ENCODE measurements around the gene WDR62.

The WDR62 gene

DNA sequence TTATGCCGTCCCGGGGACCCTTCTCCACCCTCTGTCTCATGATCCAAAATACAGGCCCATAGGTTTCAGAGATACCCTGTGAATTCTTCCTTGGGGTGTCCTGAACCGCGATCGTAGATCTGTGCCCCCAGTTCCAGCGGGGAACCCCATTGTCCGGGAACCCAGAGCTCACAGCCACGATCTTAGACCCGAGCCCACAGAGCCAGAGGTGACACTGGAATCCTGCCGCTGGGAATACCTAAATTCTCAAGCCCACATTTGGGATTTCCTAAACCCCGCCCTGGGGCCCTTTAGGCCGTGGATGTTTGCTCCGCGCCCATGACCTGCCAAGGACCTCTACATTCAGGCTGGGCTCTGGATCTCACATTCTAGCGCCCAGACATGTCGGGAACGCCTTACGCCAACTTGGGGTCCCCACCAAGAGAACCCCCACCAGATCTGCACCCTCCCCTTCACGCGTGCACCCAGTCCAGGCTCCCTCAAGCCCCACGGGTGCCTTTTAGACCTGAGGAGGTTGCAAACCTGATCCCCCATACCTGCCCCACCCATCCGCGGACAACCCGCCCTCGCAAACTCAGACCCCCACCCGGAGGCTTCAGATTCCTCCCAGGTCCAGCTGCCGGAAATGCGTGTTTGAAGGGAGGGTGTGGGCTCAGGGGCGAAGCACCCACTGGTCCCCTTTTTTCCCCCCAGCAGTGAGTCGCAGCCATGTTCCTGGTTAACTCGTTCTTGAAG is 85.8 kb downstream of the WDR62 start:
- peak overlapping the region; percentile 84 for H2AK5ac ChIP-seq (ENCODE audit: low read length)
- H2BK5ac ChIP-seq (ENCODE audit: low read length): peak overlapping the region; percentile 14
- peak overlapping the region; percentile 61 for H3K4me2 ChIP-seq (ENCODE audit: low read length)
- peak overlapping the region; percentile 15 for H3K23ac ChIP-seq (ENCODE audit: low read length)
- H3K36me3 ChIP-seq (ENCODE audit: control insufficient read depth, insufficient read depth, low read length): peaks cover 11% of the 10 kb centered on the region
- H3K4ac ChIP-seq (ENCODE audit: low read depth, low read length): peak overlapping the region; percentile 98
- H3K79me1 ChIP-seq (ENCODE audit: low read length): peaks cover 12% of the 10 kb centered on the region
- peak overlapping the region; percentile 70 for H3K27ac ChIP-seq (ENCODE audit: low read depth, low read length)
- peak overlapping the region; percentile 99 for H3K56ac ChIP-seq (ENCODE audit: low read length)
- H3K27me3 ChIP-seq (ENCODE audit: insufficient read depth, low read length, poor library complexity): no peaks in the 10 kb centered on the region
- peaks cover 13% of the 10 kb centered on the region for H3K79me2 ChIP-seq (ENCODE audit: control insufficient read depth, insufficient read depth, low read length)
- no peak overlapping the region for H4K5ac ChIP-seq (ENCODE audit: low read length)
- H3K4me1 ChIP-seq (ENCODE audit: control insufficient read depth, low read depth, low read length): peaks cover 3% of the 10 kb centered on the region
- H2BK120ac ChIP-seq (ENCODE audit: low read depth, low read length): peak overlapping the region; percentile 88
- H2BK15ac ChIP-seq (replicated peaks; ENCODE audit: low read depth): no peak overlapping the region
- no peak overlapping the region for H4K8ac ChIP-seq (ENCODE audit: low read depth, low read length)
- peak overlapping the region; percentile 97 for H3K9ac ChIP-seq (ENCODE audit: low read length)
- peak overlapping the region; percentile 95 for H3K18ac ChIP-seq (ENCODE audit: low read length)
- no CpG with 5 or more reads among the region's 31 CpGs for WGBS (ENCODE audit: extremely low coverage, insufficient coverage, low lambda C conversion rate)
- H3K4me3 ChIP-seq (ENCODE audit: low read length): peak overlapping the region; percentile 80
- DNase-seq: peak; percentile 88

DNA sequence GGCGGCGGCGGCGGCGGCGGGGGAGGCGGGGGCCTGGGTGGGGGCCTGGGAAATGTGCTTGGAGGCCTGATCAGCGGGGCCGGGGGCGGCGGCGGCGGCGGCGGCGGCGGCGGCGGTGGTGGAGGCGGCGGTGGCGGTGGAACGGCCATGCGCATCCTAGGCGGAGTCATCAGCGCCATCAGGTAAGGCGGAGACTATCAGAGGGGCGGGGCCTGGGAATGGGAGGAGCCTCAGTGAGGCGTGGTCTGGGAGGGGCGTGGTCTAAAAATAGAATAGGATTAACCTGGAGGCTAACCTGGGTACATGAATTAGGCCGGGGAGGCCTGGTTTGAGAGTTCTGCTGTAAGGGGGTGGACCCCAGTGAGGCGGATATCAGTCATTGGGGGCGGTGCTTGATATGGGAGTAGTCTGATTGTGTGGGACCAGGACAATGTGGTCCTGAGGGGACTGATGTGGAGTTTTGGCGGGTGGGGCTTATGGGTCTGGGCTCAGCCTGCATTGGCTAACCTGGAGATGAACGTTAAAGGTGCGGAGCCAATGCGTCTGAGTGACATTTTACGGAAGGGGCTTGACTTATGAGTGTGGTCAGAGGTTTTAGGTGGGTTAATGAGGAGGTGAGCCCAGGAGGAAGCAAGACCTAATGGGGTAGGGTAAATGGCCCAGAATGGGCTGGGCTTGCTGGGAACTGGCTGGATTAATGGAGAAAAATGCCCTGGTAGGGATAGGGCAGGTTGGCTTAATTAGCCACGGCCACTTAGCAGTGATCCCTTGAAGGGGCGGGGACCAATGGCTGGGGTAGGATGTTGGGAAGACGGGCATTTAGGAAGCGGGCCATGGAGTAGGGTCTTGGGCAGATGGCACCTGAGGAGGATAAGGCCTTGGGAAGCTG is 86.6 kb downstream of the WDR62 start:
- H4K5ac ChIP-seq (ENCODE audit: low read length): no peak overlapping the region
- peak overlapping the region; percentile 80 for H3K4me2 ChIP-seq (ENCODE audit: low read length)
- no peak overlapping the region for H2BK5ac ChIP-seq (ENCODE audit: low read length)
- peak overlapping the region; percentile 97 for H3K9ac ChIP-seq (ENCODE audit: low read length)
- H3K27me3 ChIP-seq (ENCODE audit: insufficient read depth, low read length, poor library complexity): no peaks in the 10 kb centered on the region
- H3K4ac ChIP-seq (ENCODE audit: low read depth, low read length): peak overlapping the region; percentile 98
- peak; percentile 98 for DNase-seq
- H3K27ac ChIP-seq (ENCODE audit: low read depth, low read length): no peak overlapping the region
- no peak overlapping the region for H3K23ac ChIP-seq (ENCODE audit: low read length)
- no CpG with 5 or more reads among the region's 42 CpGs for WGBS (ENCODE audit: extremely low coverage, insufficient coverage, low lambda C conversion rate)
- H3K36me3 ChIP-seq (ENCODE audit: control insufficient read depth, insufficient read depth, low read length): peaks cover 17% of the 10 kb centered on the region
- H3K56ac ChIP-seq (ENCODE audit: low read length): peak overlapping the region; percentile 99
- H2BK120ac ChIP-seq (ENCODE audit: low read depth, low read length): peak overlapping the region; percentile 88
- H3K4me1 ChIP-seq (ENCODE audit: control insufficient read depth, low read depth, low read length): peaks cover 3% of the 10 kb centered on the region
- peak overlapping the region; percentile 54 for H2AK5ac ChIP-seq (ENCODE audit: low read length)
- H3K18ac ChIP-seq (ENCODE audit: low read length): peak overlapping the region; percentile 95
- H2BK15ac ChIP-seq (replicated peaks; ENCODE audit: low read depth): no peak overlapping the region
- peaks cover 16% of the 10 kb centered on the region for H3K79me1 ChIP-seq (ENCODE audit: low read length)
- H3K79me2 ChIP-seq (ENCODE audit: control insufficient read depth, insufficient read depth, low read length): peaks cover 13% of the 10 kb centered on the region
- no peak overlapping the region for H4K8ac ChIP-seq (ENCODE audit: low read depth, low read length)
- H3K4me3 ChIP-seq (ENCODE audit: low read length): peak overlapping the region; percentile 49

DNA sequence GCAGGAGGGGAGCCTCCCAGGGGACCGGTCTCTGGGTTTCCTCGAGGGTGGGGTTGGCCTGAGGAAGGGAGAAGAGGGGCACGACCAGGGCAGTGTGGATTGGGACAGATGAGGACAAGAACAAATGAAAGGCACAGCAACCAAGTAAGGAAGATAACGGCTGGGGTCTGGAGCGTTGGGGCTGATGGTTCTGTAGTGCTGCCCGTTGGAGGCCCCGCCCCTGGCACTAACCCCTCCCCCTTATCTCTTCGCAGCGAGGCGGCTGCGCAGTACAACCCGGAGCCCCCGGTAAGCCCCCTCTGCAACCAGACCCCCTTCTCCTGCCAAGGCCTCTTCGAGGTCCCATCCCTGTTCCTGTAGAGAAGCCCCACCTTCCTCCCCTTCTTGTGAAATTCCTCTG is 87.3 kb downstream of the WDR62 start:
- peaks cover 3% of the 10 kb centered on the region for H3K4me1 ChIP-seq (ENCODE audit: control insufficient read depth, low read depth, low read length)
- no peak overlapping the region for H3K27ac ChIP-seq (ENCODE audit: low read depth, low read length)
- H3K79me1 ChIP-seq (ENCODE audit: low read length): peaks cover 17% of the 10 kb centered on the region
- H3K56ac ChIP-seq (ENCODE audit: low read length): peak overlapping the region; percentile 82
- no peak for DNase-seq
- no peak overlapping the region for H2BK15ac ChIP-seq (replicated peaks; ENCODE audit: low read depth)
- no peak overlapping the region for H2AK5ac ChIP-seq (ENCODE audit: low read length)
- no peak overlapping the region for H4K5ac ChIP-seq (ENCODE audit: low read length)
- no peak overlapping the region for H3K18ac ChIP-seq (ENCODE audit: low read length)
- peak overlapping the region; percentile 80 for H3K4me2 ChIP-seq (ENCODE audit: low read length)
- H3K23ac ChIP-seq (ENCODE audit: low read length): no peak overlapping the region
- no peak overlapping the region for H2BK5ac ChIP-seq (ENCODE audit: low read length)
- peak overlapping the region; percentile 67 for H3K9ac ChIP-seq (ENCODE audit: low read length)
- no CpG with 5 or more reads among the region's 14 CpGs for WGBS (ENCODE audit: extremely low coverage, insufficient coverage, low lambda C conversion rate)
- peaks cover 21% of the 10 kb centered on the region for H3K36me3 ChIP-seq (ENCODE audit: control insufficient read depth, insufficient read depth, low read length)
- H4K8ac ChIP-seq (ENCODE audit: low read depth, low read length): no peak overlapping the region
- H2BK120ac ChIP-seq (ENCODE audit: low read depth, low read length): no peak overlapping the region
- no peak overlapping the region for H3K4ac ChIP-seq (ENCODE audit: low read depth, low read length)
- H3K79me2 ChIP-seq (ENCODE audit: control insufficient read depth, insufficient read depth, low read length): peaks cover 13% of the 10 kb centered on the region
- H3K4me3 ChIP-seq (ENCODE audit: low read length): no peak overlapping the region
- no peaks in the 10 kb centered on the region for H3K27me3 ChIP-seq (ENCODE audit: insufficient read depth, low read length, poor library complexity)

DNA sequence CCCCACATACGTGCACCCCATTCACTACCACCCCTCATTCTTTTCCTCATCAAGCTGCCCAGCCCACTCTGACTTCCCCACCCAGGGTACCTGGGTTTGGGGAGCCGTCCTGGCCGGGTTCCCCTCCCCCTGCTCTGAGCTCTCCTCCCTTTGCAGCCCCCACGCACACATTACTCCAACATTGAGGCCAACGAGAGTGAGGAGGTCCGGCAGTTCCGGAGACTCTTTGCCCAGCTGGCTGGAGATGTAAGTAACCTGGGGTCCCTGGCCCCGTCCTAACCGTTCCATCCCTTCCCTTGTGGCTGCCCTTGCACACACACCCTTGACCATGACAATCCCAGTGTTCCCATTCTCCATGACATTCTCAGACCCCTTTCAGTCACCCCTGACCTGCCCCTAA is 87.8 kb downstream of the WDR62 start:
- no peak overlapping the region for H4K8ac ChIP-seq (ENCODE audit: low read depth, low read length)
- no peak overlapping the region for H2BK5ac ChIP-seq (ENCODE audit: low read length)
- no peak overlapping the region for H3K56ac ChIP-seq (ENCODE audit: low read length)
- H3K27me3 ChIP-seq (ENCODE audit: insufficient read depth, low read length, poor library complexity): no peaks in the 10 kb centered on the region
- WGBS (ENCODE audit: extremely low coverage, insufficient coverage, low lambda C conversion rate): no CpG with 5 or more reads among the region's 9 CpGs
- no peak overlapping the region for H3K9ac ChIP-seq (ENCODE audit: low read length)
- H3K4me3 ChIP-seq (ENCODE audit: low read length): no peak overlapping the region
- H3K18ac ChIP-seq (ENCODE audit: low read length): no peak overlapping the region
- peaks cover 21% of the 10 kb centered on the region for H3K36me3 ChIP-seq (ENCODE audit: control insufficient read depth, insufficient read depth, low read length)
- DNase-seq: no peak
- no peak overlapping the region for H3K23ac ChIP-seq (ENCODE audit: low read length)
- H3K4me1 ChIP-seq (ENCODE audit: control insufficient read depth, low read depth, low read length): peaks cover 3% of the 10 kb centered on the region
- no peak overlapping the region for H3K27ac ChIP-seq (ENCODE audit: low read depth, low read length)
- H3K79me1 ChIP-seq (ENCODE audit: low read length): peaks cover 17% of the 10 kb centered on the region
- no peak overlapping the region for H4K5ac ChIP-seq (ENCODE audit: low read length)
- H3K79me2 ChIP-seq (ENCODE audit: control insufficient read depth, insufficient read depth, low read length): peaks cover 13% of the 10 kb centered on the region
- no peak overlapping the region for H2AK5ac ChIP-seq (ENCODE audit: low read length)
- no peak overlapping the region for H2BK15ac ChIP-seq (replicated peaks; ENCODE audit: low read depth)
- no peak overlapping the region for H3K4ac ChIP-seq (ENCODE audit: low read depth, low read length)
- H3K4me2 ChIP-seq (ENCODE audit: low read length): no peak overlapping the region
- H2BK120ac ChIP-seq (ENCODE audit: low read depth, low read length): no peak overlapping the region

DNA sequence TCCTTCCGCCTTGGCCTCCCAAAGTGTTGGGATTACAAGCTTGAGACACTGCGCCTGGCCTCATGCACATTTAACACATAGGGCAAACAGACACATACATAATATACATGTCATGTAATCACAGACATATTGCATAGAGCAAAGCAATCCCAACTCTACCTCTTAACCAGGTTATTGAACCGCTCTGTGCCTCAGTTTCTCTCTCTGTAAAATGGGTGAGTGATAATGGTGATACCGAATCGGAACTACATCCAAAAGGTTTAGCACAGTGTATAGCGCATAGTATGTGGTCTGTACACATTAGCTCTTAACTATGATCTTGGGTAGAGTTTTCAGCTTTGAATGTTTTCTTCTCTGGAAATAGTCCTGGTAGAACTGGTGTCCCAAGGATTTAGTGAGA is 89.9 kb downstream of the WDR62 start:
- Histone ChIP-seq H3K27ac (ENCODE audit: low read depth, low read length) (no peak overlapping the region), H3K36me3 (ENCODE audit: control insufficient read depth, insufficient read depth, low read length) (peaks cover 21% of the 10 kb centered on the region), H3K4ac (ENCODE audit: low read depth, low read length) (no peak overlapping the region), H3K56ac (ENCODE audit: low read length) (no peak overlapping the region), H3K4me2 (ENCODE audit: low read length) (no peak overlapping the region), H3K9ac (ENCODE audit: low read length) (no peak overlapping the region), H4K5ac (ENCODE audit: low read length) (no peak overlapping the region), H3K27me3 (ENCODE audit: insufficient read depth, low read length, poor library complexity) (no peaks in the 10 kb centered on the region), H3K79me1 (ENCODE audit: low read length) (peaks cover 17% of the 10 kb centered on the region), H2BK15ac (replicated peaks; ENCODE audit: low read depth) (no peak overlapping the region), H2AK5ac (ENCODE audit: low read length) (no peak overlapping the region), H3K18ac (ENCODE audit: low read length) (no peak overlapping the region), H3K4me3 (ENCODE audit: low read length) (no peak overlapping the region), H2BK120ac (ENCODE audit: low read depth, low read length) (no peak overlapping the region), H4K8ac (ENCODE audit: low read depth, low read length) (no peak overlapping the region), H3K23ac (ENCODE audit: low read length) (no peak overlapping the region), H3K79me2 (ENCODE audit: control insufficient read depth, insufficient read depth, low read length) (peaks cover 13% of the 10 kb centered on the region), H3K4me1 (ENCODE audit: control insufficient read depth, low read depth, low read length) (peaks cover 3% of the 10 kb centered on the region), H2BK5ac (ENCODE audit: low read length) (no peak overlapping the region)
- WGBS (ENCODE audit: extremely low coverage, insufficient coverage, low lambda C conversion rate): no CpG with 5 or more reads among the region's 6 CpGs
- DNase-seq: no peak

All from mesendoderm (in vitro differentiated cells).